Lower lobe of right lung (tissue), 2 donors: ENCODE results near the gene UNC119. TPM values are rescaled to one million over a fixed set of nuclear protein-coding genes. Genes with fewer than 3 reads are reported as not detected.
A peak's percentile ranks its signal among the peaks of the same experiment; 100 is the strongest.

Experiments
- ATAC-seq, 2 donors: fragments of 200-7000 bp; cut with Tn5 transposase; one replicate each; pipeline ENCODE4 v1.9.1; 2020 to 2022; ENCODE audit warnings: mild to moderate bottlenecking in 2 of 2, moderate library complexity in 2 of 2
- DNase-seq: peaks from one replicate; pipeline ENCODE4 v3.0.0-alpha.2; 2020
- H3K27ac ChIP-seq: fragments of 200-600 bp; one replicate; pipeline ENCODE4 v1.8.0; 2022
- H3K27me3 ChIP-seq: fragments of 200-600 bp; one replicate; pipeline ENCODE4 v1.8.0; 2022; ENCODE audit warnings: low read depth
- H3K36me3 ChIP-seq: fragments of 200-600 bp; one replicate; pipeline ENCODE4 v1.8.0; 2022; ENCODE audit warnings: mild to moderate bottlenecking
- H3K4me1 ChIP-seq: fragments of 200-600 bp; one replicate; pipeline ENCODE4 v1.8.0; 2022
- H3K4me3 ChIP-seq: fragments of 200-600 bp; one replicate; pipeline ENCODE4 v1.8.0; 2022; ENCODE audit warnings: mild to moderate bottlenecking
- H3K9me3 ChIP-seq: fragments of 200-600 bp; one replicate; pipeline ENCODE4 v1.8.0; 2022
- intact Hi-C: fragments of 100-400 bp; cut with DNase I; formaldehyde crosslinking; loops from one replicate; pipeline ENCODE4 v1.11.0; 2022
- total RNA-seq: library from RNA; stranded (reverse); fragmentation: NEBNext Ultra II Directional; extraction: Animal tissue kit (Norgen Biotek cat#: 25700); gene quantifications from one replicate; pipeline ENCODE4 v1.2.1, GENCODE V29; 2021
- TF ChIP-seq, protein P1 (sequence below): fragments of 200-600 bp; IDR thresholded peaks from one replicate; pipeline ENCODE4 v1.8.0; 2022; ENCODE audit warnings: antibody characterized with exemption, mild to moderate bottlenecking
- donor health status: DM: no; HTN: yes; CAD: no; lungs with severe emphysema.

The UNC119 gene
- total RNA-seq, 1 donor from 2014 or later, result 27.0 TPM

DNA sequence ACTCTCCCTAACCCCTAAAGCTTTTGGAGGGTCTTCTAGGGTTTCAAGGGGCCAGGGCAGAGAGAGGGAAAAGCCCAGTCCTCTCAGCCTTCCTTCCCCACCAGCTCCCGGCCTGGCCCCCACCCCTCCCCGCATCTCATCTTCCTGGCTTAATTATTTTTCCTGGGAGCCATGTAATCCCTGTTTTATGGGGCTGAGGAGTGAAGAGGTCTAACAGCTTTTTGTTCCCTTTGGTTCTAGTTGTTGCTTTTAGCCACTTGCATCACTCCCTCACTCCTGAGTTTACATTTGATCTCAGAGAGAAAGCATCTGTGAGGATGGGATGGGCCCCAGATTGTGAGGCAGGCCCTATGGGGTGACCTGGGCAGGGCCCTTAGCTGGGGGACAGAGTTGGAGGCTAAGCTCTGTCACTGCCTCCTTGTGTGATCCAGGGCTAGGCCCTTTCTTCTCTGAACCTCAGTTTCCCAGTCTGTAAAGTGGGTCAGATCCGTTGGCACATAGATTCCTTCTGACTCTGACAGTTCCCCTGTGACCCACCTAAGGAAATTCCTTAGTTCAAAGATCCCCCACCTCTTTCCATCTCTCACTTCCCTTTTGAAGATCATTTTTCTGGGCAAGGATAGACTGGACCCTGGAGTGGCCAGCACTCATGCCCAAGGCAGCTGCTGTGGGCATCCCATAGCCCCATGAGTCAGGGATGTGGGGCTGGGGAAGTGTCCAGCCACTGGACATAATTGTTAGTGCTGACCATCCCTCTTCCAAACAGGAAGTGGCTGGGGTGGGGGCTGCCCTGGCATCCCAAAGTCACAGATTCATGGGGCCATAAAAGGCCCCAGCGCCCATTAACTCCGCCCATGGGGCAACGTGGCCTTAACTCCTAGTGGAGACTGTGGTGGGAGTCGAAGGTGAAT lies 20.1 kb downstream of the UNC119 start:
- Histone ChIP-seq H3K27me3 (peaks cover 10% of the 10 kb centered on the region), H3K27ac (no peak overlapping the region), H3K9me3 (no peaks in the 10 kb centered on the region), H3K4me3 (no peak overlapping the region), H3K36me3 (no peaks in the 10 kb centered on the region), H3K4me1 (peaks cover 12% of the 10 kb centered on the region)
- intact Hi-C loops, result no loop called here
- no peak for ATAC-seq
- no peak for DNase-seq
- TF ChIP-seq, protein P1, sequence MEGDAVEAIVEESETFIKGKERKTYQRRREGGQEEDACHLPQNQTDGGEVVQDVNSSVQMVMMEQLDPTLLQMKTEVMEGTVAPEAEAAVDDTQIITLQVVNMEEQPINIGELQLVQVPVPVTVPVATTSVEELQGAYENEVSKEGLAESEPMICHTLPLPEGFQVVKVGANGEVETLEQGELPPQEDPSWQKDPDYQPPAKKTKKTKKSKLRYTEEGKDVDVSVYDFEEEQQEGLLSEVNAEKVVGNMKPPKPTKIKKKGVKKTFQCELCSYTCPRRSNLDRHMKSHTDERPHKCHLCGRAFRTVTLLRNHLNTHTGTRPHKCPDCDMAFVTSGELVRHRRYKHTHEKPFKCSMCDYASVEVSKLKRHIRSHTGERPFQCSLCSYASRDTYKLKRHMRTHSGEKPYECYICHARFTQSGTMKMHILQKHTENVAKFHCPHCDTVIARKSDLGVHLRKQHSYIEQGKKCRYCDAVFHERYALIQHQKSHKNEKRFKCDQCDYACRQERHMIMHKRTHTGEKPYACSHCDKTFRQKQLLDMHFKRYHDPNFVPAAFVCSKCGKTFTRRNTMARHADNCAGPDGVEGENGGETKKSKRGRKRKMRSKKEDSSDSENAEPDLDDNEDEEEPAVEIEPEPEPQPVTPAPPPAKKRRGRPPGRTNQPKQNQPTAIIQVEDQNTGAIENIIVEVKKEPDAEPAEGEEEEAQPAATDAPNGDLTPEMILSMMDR, result no peak

DNA sequence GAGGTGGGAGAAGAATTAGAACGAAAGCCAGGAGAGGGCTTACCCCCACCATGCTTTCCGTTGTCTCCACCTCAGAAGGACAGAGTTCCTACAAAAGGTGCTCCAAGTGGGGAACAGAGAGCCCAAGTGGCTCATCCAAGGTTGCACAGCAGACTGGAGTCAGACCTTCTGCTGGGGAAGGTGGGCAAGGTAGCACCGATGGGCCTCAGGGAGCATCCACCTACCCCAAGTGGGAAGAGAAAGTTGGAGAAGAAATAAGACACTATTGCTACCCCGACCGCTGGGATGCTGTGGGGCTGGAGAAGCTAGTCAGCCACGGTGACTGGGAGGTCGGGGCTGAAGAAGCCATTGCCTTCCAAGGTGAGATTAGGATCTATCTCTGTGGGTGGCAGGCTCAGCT lies 21.5 kb downstream of the UNC119 start:
- Histone ChIP-seq H3K4me1 (peaks cover 22% of the 10 kb centered on the region), H3K36me3 (no peaks in the 10 kb centered on the region), H3K9me3 (no peaks in the 10 kb centered on the region), H3K4me3 (no peak overlapping the region), H3K27ac (no peak overlapping the region), H3K27me3 (peaks cover 10% of the 10 kb centered on the region)
- intact Hi-C loops, result no loop called here
- TF ChIP-seq, protein P1, result no peak
- DNase-seq, result no peak
- no peak for ATAC-seq

- no peak for ATAC-seq
- intact Hi-C loops, result no loop called here
- DNase-seq, result no peak
- no peak overlapping the region for H3K27ac ChIP-seq
- H3K4me3 ChIP-seq, result no peak overlapping the region
- peaks cover 25% of the 10 kb centered on the region for H3K4me1 ChIP-seq
- H3K9me3 ChIP-seq, result no peaks in the 10 kb centered on the region
- TF ChIP-seq, protein P1, result no peak
- H3K36me3 ChIP-seq, result no peaks in the 10 kb centered on the region
- peaks cover 10% of the 10 kb centered on the region for H3K27me3 ChIP-seq
These were observed 22.2 kb downstream of the UNC119 start for GRCh38 chr17:28530250-28530649.

GRCh38 chr17:28529013-28529400 lies 23.4 kb downstream of the UNC119 start:
- intact Hi-C loops, result no loop called here
- no peak for DNase-seq
- ATAC-seq, result no peak

DNA sequence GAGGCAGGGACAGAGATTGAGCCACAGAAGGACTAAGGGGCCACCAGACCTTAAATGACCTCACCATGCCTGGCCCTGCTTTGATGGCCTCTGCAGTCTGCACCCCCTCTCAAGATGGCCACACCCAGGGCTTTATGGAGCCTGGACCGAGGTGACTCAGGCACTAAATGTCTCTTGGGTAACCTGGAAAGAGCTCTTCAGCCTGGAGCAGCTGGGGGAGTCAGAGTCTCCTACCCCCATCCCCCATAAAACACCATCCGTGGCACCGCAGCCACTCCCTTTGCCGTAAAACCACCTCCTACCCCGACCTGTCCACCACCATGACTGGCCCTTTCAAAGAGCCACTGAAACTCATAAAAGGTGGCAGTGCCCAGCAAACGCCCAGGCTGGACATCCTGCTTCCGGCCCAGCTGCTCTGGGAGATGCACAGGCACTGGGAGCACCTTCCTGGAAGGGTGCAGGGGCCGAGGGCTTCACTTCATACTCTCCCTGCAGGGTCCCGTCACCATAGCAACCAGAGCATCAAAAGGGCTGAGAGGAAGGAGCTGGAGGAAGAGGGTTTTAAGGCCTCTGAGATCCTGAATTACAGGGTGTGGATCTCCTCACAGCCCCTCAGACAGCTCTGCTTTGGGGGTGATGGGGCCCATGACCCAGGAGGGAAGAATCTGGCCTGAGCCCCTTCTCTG lies 24.0 kb downstream of the UNC119 start:
- TF ChIP-seq, protein P1, result no peak

More at GRCh38 chr17:28529013-28529400, 23.4 kb downstream of the UNC119 start:
- no peaks in the 10 kb centered on the region for H3K9me3 ChIP-seq
- peaks cover 25% of the 10 kb centered on the region for H3K4me1 ChIP-seq
- H3K27ac ChIP-seq, result no peak overlapping the region
- TF ChIP-seq, protein P1, result no peak
- peaks cover 10% of the 10 kb centered on the region for H3K27me3 ChIP-seq
- no peaks in the 10 kb centered on the region for H3K36me3 ChIP-seq
- no peak overlapping the region for H3K4me3 ChIP-seq

More for the DNA sequence above, 24.0 kb downstream of the UNC119 start:
- Histone ChIP-seq H3K9me3 (no peaks in the 10 kb centered on the region), H3K4me1 (peaks cover 25% of the 10 kb centered on the region), H3K36me3 (no peaks in the 10 kb centered on the region), H3K27ac (peak overlapping the region; percentile 46), H3K4me3 (no peak overlapping the region), H3K27me3 (peaks cover 10% of the 10 kb centered on the region)
- peak; percentile 40 to 43 for ATAC-seq
- intact Hi-C loops, result no loop called here
- no peak for DNase-seq
